Psoas muscle (tissue), 8 donors: Measurements from ENCODE around the gene SPRED2. TPM values are rescaled to one million over a fixed set of nuclear protein-coding genes. Genes with fewer than 3 reads are reported as not detected.
A peak's percentile ranks its signal among the peaks of the same experiment; 100 is the strongest.

Experiments
- ATAC-seq, 4 donors: fragments of 200-7000 bp; cut with Tn5 transposase; one replicate each; pipeline ENCODE4 v1.9.1; 2020; ENCODE audit warnings: moderate library complexity in 3 of 4, mild to moderate bottlenecking in 2 of 4
- DNase-seq, 2 donors: peaks; one replicate each; pipeline ENCODE4 v3.0.0-alpha.2; 2020
- H3K27ac ChIP-seq: fragments of 200-600 bp; one replicate; pipeline ENCODE4 v1.8.0; 2022
- H3K27me3 ChIP-seq, 3 donors: fragments of 200-600 bp in 1 of 3; one replicate each; pipeline versions ENCODE4 v1.6.1 to v1.8.0; 2013 to 2022; ENCODE audit warnings: low read length in 2 of 3, mild to moderate bottlenecking in 2 of 3, moderate library complexity in 1 of 3; ENCODE audit not compliant: insufficient read depth in 3 of 3
- H3K36me3 ChIP-seq, 2 donors: fragments of 200-600 bp in 1 of 2; one replicate each; pipeline versions ENCODE4 v1.6.1 to v1.8.0; 2013 to 2022; ENCODE audit warnings: low read depth in 1 of 2, mild to moderate bottlenecking in 1 of 2, moderate library complexity in 1 of 2; ENCODE audit not compliant: insufficient read depth in 1 of 2
- H3K4me1 ChIP-seq: fragments of 200-600 bp; one replicate; pipeline ENCODE4 v1.8.0; 2022
- H3K4me3 ChIP-seq: fragments of 200-600 bp; one replicate; pipeline ENCODE4 v1.8.0; 2022; ENCODE audit warnings: mild to moderate bottlenecking
- H3K9me3 ChIP-seq: fragments of 200-600 bp; one replicate; pipeline ENCODE4 v1.8.0; 2022
- CTCF ChIP-seq: fragments of 200-600 bp; IDR thresholded peaks from one replicate; pipeline ENCODE4 v1.8.0; 2022; ENCODE audit warnings: antibody characterized with exemption
- WGBS, 3 donors: extraction: QIAGEN DNeasy Blood & Tissue Kit; methylation state at CpG; one replicate each; pipeline versions ENCODE4 v1.1.6 to v1.1.7; 2013; 5-methylcytosine and 5-hydroxymethylcytosine counted together
- intact Hi-C, 2 donors: fragments of 100-400 bp; cut with DNase I; formaldehyde crosslinking; loops; one replicate each; pipeline versions ENCODE4 v1.11.0 to v1.14.2; 2022
- polyA plus RNA-seq, 3 donors: library from polyadenylated mRNA; stranded (reverse); fragments of 200-250 nt; gene quantifications; one replicate each; pipeline ENCODE4 v1.2.3, GENCODE V29; 2013
- total RNA-seq, 4 donors: library from RNA; stranded (reverse); fragmentation: NEBNext Ultra II Directional in 2 of 4; extraction: Animal tissue kit (Norgen Biotek cat#: 25700) in 2 of 4; gene quantifications; one replicate each; pipeline versions ENCODE4 v1.2.1 to v1.2.4, GENCODE V29; 2021 to 2023
- donor health status: healthy with polysubstance abuse.
- donor health status: DM: no; HTN: no; CAD: no; lungs with moderate emphysema.
- donor health status: Bipolar disorder and iron deficiency.
- donor health status: healthy.
- donor health status: DM: yes; HTN: yes; CAD: no.
- donor health status: DM: no; HTN: no; CAD: no.
- donor health status: DM: no; HTN: no; CAD: no.
- donor health status: DM: yes; HTN: yes; CAD: no.

SPRED2 gene
- total and polyA plus RNA-seq, 7 donors, result 3.8 to 16.9 (median 8.5) TPM

GRCh38 chr2:65373365-65373918 is 59.0 kb downstream of the SPRED2 start:
- DNase-seq (no peak), ATAC-seq (no peak)
- H3K9me3 ChIP-seq, result no peaks in the 10 kb centered on the region
- H3K27ac ChIP-seq, result no peak overlapping the region
- intact Hi-C loops, result no loop called here
- H3K4me3 ChIP-seq, result no peak overlapping the region
- H3K36me3 ChIP-seq, result no peaks in the 10 kb centered on the region
- peaks cover 19% of the 10 kb centered on the region for H3K4me1 ChIP-seq
- no peak for TF ChIP-seq CTCF
- peaks cover 0 to 2% (median 0%) of the 10 kb centered on the region in 3 donors for H3K27me3 ChIP-seq
- 79 to 84% (median 83%) methylated on average over 1 of the region's 1 CpG for WGBS, 3 donors

GRCh38 chr2:65372619-65373018 is 59.8 kb downstream of the SPRED2 start:
- H3K4me1 ChIP-seq, result peaks cover 13% of the 10 kb centered on the region
- no peak overlapping the region for H3K27ac ChIP-seq
- 81 to 85% (median 85%) methylated on average over 1 of the region's 1 CpG for WGBS, 3 donors
- no peak for TF ChIP-seq CTCF
- intact Hi-C loops, result no loop called here
- H3K27me3 ChIP-seq, result peaks cover 0 to 2% (median 0%) of the 10 kb centered on the region in 3 donors
- H3K36me3 ChIP-seq, result no peaks in the 10 kb centered on the region
- H3K4me3 ChIP-seq, result no peak overlapping the region
- ATAC-seq (no peak), DNase-seq (no peak)
- H3K9me3 ChIP-seq, result no peaks in the 10 kb centered on the region

- no peak overlapping the region for H3K27ac ChIP-seq
- H3K27me3 ChIP-seq, result peaks cover 0 to 2% (median 0%) of the 10 kb centered on the region in 3 donors
- no peak for DNase-seq
- no peak overlapping the region for H3K4me3 ChIP-seq
- no peak for TF ChIP-seq CTCF
- 39 to 50% (median 43%) methylated on average over 4 of the region's 4 CpGs for WGBS, 3 donors
- ATAC-seq, result no peak
- H3K4me1 ChIP-seq, result peaks cover 10% of the 10 kb centered on the region
- H3K9me3 ChIP-seq, result no peaks in the 10 kb centered on the region
- intact Hi-C loops, result no loop called here
- no peaks in the 10 kb centered on the region for H3K36me3 ChIP-seq
These were observed 61.3 kb downstream of the SPRED2 start for GRCh38 chr2:65371074-65371434.

GRCh38 chr2:65370387-65371073 is 61.9 kb downstream of the SPRED2 start:
- DNase-seq (no peak), ATAC-seq (peak; percentile 39 to 80 (median 76))
- no peaks in the 10 kb centered on the region for H3K9me3 ChIP-seq
- H3K4me3 ChIP-seq, result no peak overlapping the region
- TF ChIP-seq CTCF, result no peak
- peaks cover 10% of the 10 kb centered on the region for H3K4me1 ChIP-seq
- intact Hi-C loops, result no loop called here
- no peak overlapping the region for H3K27ac ChIP-seq
- H3K36me3 ChIP-seq, result no peaks in the 10 kb centered on the region
- H3K27me3 ChIP-seq, result no peaks in the 10 kb centered on the region
- WGBS, 3 donors, result 51 to 58% (median 56%) methylated on average over 5 of the region's 5 CpGs
